ENCODE data around the gene FTO. TPM values are rescaled to one million over a fixed set of nuclear protein-coding genes. Genes with fewer than 3 reads are reported as not detected.

The FTO gene
- total and polyA plus RNA-seq, 2 of the 13 experiments (the other 11 are each of a cell fraction or from before 2014, with no cell fraction given) = 41.6 to 55.8 TPM

GRCh38 chr16:54180421-54181359 is 476.7 kb downstream of the FTO start (continued):
- TF ChIP-seq, protein P1, sequence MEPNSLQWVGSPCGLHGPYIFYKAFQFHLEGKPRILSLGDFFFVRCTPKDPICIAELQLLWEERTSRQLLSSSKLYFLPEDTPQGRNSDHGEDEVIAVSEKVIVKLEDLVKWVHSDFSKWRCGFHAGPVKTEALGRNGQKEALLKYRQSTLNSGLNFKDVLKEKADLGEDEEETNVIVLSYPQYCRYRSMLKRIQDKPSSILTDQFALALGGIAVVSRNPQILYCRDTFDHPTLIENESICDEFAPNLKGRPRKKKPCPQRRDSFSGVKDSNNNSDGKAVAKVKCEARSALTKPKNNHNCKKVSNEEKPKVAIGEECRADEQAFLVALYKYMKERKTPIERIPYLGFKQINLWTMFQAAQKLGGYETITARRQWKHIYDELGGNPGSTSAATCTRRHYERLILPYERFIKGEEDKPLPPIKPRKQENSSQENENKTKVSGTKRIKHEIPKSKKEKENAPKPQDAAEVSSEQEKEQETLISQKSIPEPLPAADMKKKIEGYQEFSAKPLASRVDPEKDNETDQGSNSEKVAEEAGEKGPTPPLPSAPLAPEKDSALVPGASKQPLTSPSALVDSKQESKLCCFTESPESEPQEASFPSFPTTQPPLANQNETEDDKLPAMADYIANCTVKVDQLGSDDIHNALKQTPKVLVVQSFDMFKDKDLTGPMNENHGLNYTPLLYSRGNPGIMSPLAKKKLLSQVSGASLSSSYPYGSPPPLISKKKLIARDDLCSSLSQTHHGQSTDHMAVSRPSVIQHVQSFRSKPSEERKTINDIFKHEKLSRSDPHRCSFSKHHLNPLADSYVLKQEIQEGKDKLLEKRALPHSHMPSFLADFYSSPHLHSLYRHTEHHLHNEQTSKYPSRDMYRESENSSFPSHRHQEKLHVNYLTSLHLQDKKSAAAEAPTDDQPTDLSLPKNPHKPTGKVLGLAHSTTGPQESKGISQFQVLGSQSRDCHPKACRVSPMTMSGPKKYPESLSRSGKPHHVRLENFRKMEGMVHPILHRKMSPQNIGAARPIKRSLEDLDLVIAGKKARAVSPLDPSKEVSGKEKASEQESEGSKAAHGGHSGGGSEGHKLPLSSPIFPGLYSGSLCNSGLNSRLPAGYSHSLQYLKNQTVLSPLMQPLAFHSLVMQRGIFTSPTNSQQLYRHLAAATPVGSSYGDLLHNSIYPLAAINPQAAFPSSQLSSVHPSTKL (CRISPR knock-in tag; IDR thresholded peaks at IDR 0.05) = peak; percentile 93
- TF ChIP-seq ZNF737 (CRISPR knock-in tag; IDR thresholded peaks at IDR 0.05; ENCODE audit: borderline replicate concordance) = no peak
- no peak for TF ChIP-seq BRCA1 (CRISPR knock-in tag; IDR thresholded peaks at IDR 0.05)
- TF ChIP-seq ZNF10 (CRISPR knock-in tag; IDR thresholded peaks at IDR 0.05; ENCODE audit: borderline replicate concordance, low read depth) = no peak
- peak; percentile 36; the same call in 1 of the 2 replicates for TF ChIP-seq HDAC1 (CRISPR knock-in tag; IDR thresholded peaks at IDR 0.05)
- TF ChIP-seq PHF21A (CRISPR knock-in tag; IDR thresholded peaks at IDR 0.05) = no peak; the same call in none of the 2 replicates
- TF ChIP-seq NR2F1 (CRISPR knock-in tag; IDR thresholded peaks at IDR 0.05) = peak in 1 of 2 experiments; percentile 68; a peak in 2 of 4 replicates
- TF ChIP-seq IRF2 (CRISPR knock-in tag; IDR thresholded peaks at IDR 0.05) = peak; percentile 34; the same call in 1 of the 2 replicates
- TF ChIP-seq EED (CRISPR knock-in tag; IDR thresholded peaks at IDR 0.05) = no peak
- no peak for TF ChIP-seq ZNF768 (CRISPR knock-in tag; IDR thresholded peaks at IDR 0.05)
- TF ChIP-seq ZNF484 (CRISPR knock-in tag; IDR thresholded peaks at IDR 0.05; ENCODE audit: borderline replicate concordance, low read depth) = no peak
- TF ChIP-seq HNF4A (CRISPR knock-in tag; IDR thresholded peaks at IDR 0.05) = peak; percentile 91
- no peak for TF ChIP-seq USF2 (IDR thresholded peaks at IDR 0.05; ENCODE audit: low read depth, low read length)
- TF ChIP-seq USF2 (CRISPR knock-in tag; IDR thresholded peaks at IDR 0.05; ENCODE audit: borderline replicate concordance) = no peak
- TF ChIP-seq THAP8 (CRISPR knock-in tag; IDR thresholded peaks at IDR 0.05; ENCODE audit: borderline replicate concordance) = no peak
- TF ChIP-seq, protein P2, sequence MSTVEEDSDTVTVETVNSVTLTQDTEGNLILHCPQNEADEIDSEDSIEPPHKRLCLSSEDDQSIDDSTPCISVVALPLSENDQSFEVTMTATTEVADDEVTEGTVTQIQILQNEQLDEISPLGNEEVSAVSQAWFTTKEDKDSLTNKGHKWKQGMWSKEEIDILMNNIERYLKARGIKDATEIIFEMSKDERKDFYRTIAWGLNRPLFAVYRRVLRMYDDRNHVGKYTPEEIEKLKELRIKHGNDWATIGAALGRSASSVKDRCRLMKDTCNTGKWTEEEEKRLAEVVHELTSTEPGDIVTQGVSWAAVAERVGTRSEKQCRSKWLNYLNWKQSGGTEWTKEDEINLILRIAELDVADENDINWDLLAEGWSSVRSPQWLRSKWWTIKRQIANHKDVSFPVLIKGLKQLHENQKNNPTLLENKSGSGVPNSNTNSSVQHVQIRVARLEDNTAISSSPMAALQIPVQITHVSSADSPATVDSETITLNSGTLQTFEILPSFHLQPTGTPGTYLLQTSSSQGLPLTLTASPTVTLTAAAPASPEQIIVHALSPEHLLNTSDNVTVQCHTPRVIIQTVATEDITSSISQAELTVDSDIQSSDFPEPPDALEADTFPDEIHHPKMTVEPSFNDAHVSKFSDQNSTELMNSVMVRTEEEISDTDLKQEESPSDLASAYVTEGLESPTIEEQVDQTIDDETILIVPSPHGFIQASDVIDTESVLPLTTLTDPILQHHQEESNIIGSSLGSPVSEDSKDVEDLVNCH (CRISPR knock-in tag; IDR thresholded peaks at IDR 0.05) = no peak
- TF ChIP-seq TBX3 (IDR thresholded peaks at IDR 0.05; ENCODE audit: borderline replicate concordance) = peak; percentile 67; the same call in 1 of the 2 replicates
- TF ChIP-seq GZF1 (CRISPR knock-in tag; IDR thresholded peaks at IDR 0.05) = no peak
- TF ChIP-seq ZNF138 (CRISPR knock-in tag; IDR thresholded peaks at IDR 0.05; ENCODE audit: low read depth) = no peak
- peak; percentile 79 for TF ChIP-seq MED13 (CRISPR knock-in tag; IDR thresholded peaks at IDR 0.05)
